Measurements from ENCODE around the gene PLEKHA7.

DNA sequence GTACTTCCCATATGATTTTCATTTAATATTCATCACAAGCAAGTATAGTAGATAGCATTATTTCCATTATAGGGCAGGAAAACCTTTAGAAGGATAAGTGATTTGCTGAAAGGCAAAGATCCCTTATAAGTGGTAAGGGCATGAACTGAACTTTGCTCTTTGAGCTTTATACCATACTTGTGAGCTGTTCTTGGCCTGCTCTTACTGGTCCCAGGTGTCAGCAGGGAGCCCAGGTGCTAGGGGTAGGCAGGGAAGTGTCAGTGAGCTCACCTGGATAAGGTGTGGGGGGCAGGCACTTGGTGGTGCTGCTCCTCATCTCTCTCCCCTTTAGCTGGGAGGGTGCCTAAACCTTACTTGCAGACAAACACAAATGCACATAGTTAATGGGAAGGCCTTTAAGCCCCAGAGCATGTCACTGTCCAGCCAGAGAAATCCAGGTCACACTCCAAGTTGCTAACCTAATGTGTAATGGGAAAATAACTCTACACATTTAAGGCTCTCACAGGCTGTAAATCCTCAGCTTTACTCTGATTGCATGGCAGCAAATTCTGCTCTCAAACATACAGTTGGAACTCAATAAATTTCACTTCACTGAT, 114.4 kb downstream of the PLEKHA7 start:
- TF ChIP-seq EZH2 (IDR thresholded peaks at IDR 0.05; ENCODE audit: insufficient read depth, poor library complexity, severe bottlenecking): no peak
- TF ChIP-seq EZH2phosphoT487 (IDR thresholded peaks at IDR 0.05; ENCODE audit: insufficient read depth, low read depth): no peak
